ENCODE data around the gene C1D.

C1D gene

DNA sequence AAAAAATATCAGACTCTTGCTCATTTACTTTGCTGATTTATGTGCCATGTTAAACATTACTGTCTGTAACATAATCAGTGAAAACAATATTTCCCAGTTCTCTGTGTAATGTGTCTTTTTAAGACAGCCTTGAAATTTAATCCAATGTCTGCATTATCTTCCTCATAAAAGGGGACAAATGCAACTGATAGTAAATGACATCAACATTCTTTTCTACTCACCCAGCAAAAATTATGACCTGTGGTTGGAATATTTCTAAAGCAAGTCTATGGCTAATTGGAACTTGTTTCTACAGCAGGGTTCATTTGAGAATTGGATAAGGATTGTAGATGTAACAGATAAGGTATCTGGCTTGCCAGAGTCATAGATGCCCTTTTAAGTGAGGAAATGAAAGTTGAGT, 34.8 kb downstream of the C1D start:
- peak; percentile 36 for DNase-seq (ENCODE audit: low read depth, low spot score)
- ChIA-PET CTCF (interaction anchor here (1.0 to 6.1 kb wide), 7 partner anchors 10 to 377 kb away, joined by 3 to 50 read pairs (median 3); no protein-coding TSS in a partner anchor), POLR2A (interaction anchor here (0.6 kb wide), 1 partner anchor 302 kb away, joined by 5 read pairs; no protein-coding TSS in a partner anchor)
- TF ChIP-seq, protein P1, sequence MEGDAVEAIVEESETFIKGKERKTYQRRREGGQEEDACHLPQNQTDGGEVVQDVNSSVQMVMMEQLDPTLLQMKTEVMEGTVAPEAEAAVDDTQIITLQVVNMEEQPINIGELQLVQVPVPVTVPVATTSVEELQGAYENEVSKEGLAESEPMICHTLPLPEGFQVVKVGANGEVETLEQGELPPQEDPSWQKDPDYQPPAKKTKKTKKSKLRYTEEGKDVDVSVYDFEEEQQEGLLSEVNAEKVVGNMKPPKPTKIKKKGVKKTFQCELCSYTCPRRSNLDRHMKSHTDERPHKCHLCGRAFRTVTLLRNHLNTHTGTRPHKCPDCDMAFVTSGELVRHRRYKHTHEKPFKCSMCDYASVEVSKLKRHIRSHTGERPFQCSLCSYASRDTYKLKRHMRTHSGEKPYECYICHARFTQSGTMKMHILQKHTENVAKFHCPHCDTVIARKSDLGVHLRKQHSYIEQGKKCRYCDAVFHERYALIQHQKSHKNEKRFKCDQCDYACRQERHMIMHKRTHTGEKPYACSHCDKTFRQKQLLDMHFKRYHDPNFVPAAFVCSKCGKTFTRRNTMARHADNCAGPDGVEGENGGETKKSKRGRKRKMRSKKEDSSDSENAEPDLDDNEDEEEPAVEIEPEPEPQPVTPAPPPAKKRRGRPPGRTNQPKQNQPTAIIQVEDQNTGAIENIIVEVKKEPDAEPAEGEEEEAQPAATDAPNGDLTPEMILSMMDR (IDR thresholded peaks at IDR 0.05; ENCODE audit: insufficient read depth, low read length, missing control alignments): no peak
- no peak overlapping the region for H3K4me3 ChIP-seq (ENCODE audit: low read depth, low read length)

DNA sequence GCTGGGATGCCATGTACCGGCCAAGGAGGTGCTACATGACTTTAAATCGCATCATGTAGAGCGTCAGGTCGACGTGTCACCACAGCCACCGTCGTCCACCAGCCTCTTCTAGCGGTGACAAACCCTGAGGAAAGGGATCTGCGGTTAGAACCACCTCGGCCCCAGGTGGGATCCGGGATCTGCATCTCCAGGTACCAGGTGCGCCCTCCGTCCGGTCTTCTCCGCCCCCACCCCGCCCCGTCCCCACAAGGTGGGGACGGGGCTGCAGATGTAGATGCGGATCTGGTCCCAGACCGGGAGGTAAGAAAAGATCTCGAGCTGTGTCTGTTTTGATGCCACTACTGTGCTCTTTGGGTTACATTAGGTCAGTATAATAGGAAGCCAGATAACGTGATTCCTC, 38.4 kb downstream of the C1D start:
- TF ChIP-seq, protein P1 (IDR thresholded peaks at IDR 0.05; ENCODE audit: insufficient read depth, low read length, missing control alignments): no peak
- no peak for DNase-seq (ENCODE audit: low read depth, low spot score)
- H3K4me3 ChIP-seq (ENCODE audit: low read depth, low read length): no peak overlapping the region
- ChIA-PET CTCF (interaction anchor here (2.0 kb wide), 1 partner anchor 178 kb away, joined by 5 read pairs; no protein-coding TSS in a partner anchor), POLR2A (no interaction called here)

DNA sequence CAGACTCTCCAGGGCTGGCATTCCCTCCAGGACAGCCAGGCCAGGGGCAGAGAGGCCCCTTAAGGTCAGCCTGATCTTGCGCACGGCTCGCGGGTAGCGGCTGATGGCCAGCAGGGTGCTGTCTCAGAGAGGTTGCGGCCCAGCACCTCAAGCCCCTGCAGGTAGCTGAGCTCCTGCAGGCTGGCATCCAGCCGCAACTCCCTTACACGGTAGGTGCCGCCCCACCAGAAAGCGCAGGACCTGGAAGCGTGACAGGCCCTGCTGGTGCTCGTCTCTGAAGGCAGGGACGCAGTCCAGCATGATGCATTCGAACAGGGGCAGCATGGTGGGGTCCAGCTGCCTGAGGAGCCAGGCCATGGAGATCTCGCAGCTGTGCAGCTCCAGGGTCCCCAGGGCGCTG, 38.9 kb downstream of the C1D start:
- ChIA-PET POLR2A (no interaction called here), CTCF (no interaction called here)
- TF ChIP-seq, protein P1 (IDR thresholded peaks at IDR 0.05; ENCODE audit: insufficient read depth, low read length, missing control alignments): no peak
- H3K4me3 ChIP-seq (ENCODE audit: low read depth, low read length): no peak overlapping the region
- no peak for DNase-seq (ENCODE audit: low read depth, low spot score)

DNA sequence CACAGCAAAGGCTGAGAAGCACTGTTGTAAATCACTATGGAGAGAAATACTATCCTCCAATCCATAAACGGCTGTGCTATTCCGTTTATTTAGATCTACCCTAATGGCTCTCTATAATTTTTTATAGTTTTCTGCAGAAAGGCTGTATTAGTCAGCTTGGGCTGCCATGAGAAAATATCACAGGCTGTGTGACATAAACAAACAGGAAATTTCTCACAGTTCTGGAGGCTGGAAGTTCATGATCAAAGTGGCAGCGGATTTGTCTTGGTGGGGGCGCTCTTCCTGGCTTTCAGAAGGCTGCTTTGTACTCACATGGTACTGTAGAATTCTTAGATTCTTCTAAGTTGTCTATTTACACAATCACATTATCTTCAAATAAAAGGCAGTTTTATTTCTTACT, 44.1 kb downstream of the C1D start:
- H3K4me3 ChIP-seq (ENCODE audit: low read depth, low read length): no peak overlapping the region
- TF ChIP-seq, protein P1 (IDR thresholded peaks at IDR 0.05; ENCODE audit: insufficient read depth, low read length, missing control alignments): no peak
- no peak for DNase-seq (ENCODE audit: low read depth, low spot score)
- ChIA-PET POLR2A (no interaction called here), CTCF (interaction anchor here (1.4 kb wide), 1 partner anchor 13 kb away, joined by 3 read pairs; no protein-coding TSS in a partner anchor)

DNA sequence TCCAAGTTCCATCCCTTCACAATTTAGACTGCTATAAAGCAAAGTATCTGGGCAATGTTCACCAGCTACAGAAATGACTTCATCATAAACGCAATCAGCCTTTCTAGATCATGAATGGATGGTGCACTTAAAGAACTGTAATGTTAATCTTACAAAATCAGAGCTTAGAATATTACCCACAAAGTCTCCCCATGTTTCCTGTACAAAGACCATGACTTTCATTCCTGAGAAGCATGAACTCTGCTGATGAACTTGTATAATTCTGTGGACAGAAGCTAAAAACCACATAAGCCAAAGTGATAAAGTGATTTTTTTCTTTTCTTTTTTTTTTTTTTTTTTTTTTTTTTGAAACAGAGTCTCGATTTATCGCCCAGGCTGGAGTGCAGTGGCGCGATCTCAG, 53.3 kb downstream of the C1D start:
- ChIA-PET CTCF (no interaction called here), POLR2A (no interaction called here)
- H3K4me3 ChIP-seq (ENCODE audit: low read depth, low read length): no peak overlapping the region
- TF ChIP-seq, protein P1 (IDR thresholded peaks at IDR 0.05; ENCODE audit: insufficient read depth, low read length, missing control alignments): no peak
- DNase-seq (ENCODE audit: low read depth, low spot score): no peak

DNA sequence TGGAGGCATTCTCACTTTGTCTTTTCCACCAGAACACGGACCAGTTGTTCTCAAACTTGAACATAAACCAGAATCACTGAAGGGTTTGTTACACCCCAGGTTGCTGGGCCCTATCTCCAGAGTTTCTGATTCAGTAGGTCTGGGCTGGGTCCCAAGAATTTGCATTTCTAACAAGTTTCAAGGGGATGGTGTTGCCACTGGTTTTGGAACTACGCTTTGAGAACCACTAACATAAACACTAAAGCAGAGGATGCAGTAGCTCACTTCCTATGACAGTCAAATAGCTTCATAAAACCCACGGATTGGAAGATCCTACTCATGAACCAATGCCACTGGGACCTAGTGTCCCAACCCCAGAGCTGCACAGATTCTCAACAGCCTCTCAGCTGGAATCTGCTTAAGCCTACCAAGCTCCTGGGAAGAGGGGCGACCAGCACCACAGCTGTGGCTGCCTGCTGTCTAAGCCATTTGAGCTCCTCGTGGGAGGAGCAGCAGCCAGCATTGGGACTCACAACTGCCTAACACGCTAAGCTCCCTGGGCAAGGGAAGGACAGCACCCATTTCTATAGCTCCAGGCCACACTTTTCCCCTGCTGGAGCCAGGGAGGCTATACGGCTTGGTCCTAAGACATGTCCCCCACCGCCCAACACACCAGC, 62.5 kb downstream of the C1D start:
- no peak for DNase-seq (ENCODE audit: low read depth, low spot score)
- TF ChIP-seq, protein P1 (IDR thresholded peaks at IDR 0.05; ENCODE audit: insufficient read depth, low read length, missing control alignments): no peak
- POLR2A ChIA-PET: no interaction called here

More for the DNA sequence above, 62.5 kb downstream of the C1D start:
- CTCF ChIA-PET: interaction anchor here (1.1 kb wide), 1 partner anchor 31 kb away, joined by 3 read pairs; no protein-coding TSS in a partner anchor
- H3K4me3 ChIP-seq (ENCODE audit: low read depth, low read length): no peak overlapping the region
